ENCODE data around the gene IQSEC2.
A peak's percentile ranks its signal among the peaks of the same experiment; 100 is the strongest.

IQSEC2 gene

DNA sequence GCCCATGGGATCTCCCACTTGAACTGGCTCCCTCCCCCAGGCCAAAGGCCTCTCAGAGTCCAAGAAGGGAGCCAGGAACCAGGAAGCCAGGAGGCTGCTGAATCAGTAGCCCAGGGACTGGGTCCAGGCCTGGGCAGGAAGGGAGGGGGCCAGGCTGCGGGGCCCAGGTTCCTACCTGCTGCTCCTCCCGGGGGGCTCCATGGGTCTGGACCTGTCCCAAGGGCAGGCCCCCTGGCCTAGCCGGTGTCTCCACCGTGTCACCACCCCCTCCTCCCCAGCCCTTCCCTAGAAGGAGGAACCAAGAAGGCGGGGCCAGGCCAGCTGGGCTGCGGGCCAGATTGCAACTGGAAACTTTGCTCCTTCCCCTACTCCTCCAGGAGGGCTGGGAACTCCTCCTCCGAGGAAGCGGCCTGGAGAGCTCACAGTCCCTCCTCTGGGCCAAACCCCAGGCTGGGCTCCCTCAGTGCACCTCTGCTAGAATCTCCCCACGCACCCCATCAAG is at the start of gene IQSEC2:
TSS of gene IQSEC2 (minus strand) at position 264 of the 502 bp plus-strand sequence.
- peak; percentile 61 for DNase-seq (ENCODE audit: low spot score)

DNA sequence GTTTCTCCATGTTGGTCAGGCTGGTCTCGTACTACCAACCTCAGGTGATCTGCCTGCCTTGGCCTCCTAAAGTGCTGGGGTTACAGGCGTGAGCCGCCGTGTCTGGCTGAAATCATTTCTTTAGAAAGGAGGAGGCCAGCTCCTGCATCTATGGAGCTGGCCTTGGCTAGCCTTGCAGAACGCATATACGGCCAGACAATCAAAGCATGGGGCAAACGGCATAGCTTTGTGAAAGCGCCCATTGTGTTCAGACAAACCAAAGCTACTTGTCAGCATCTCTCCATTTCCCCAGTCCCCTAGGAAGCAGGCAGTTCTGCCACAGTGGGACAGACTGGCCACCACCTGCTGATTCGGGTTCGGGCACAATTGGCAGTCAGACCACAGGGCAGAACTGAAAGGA is 48.9 kb upstream of the IQSEC2 start:
- DNase-seq (ENCODE audit: low spot score), result no peak

DNA sequence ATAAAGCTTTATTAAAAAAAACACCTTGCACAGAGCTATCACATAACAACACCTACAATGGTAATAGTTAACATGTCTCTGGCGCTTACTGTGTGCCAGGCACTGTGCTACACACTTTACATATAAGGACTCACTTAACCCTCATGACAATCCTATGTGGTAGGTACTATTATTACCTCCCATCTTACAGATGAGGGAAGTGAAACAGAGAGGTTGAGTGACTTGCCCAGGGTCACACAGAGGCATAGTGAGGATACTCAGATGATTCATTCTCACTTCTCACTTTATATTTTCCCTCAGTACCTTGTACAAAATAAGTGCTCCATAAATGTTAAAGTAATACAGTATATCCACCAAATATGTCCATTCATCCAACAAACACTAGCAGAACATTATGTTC is 43.4 kb upstream of the IQSEC2 start:
- no peak for DNase-seq (ENCODE audit: low spot score)

DNA sequence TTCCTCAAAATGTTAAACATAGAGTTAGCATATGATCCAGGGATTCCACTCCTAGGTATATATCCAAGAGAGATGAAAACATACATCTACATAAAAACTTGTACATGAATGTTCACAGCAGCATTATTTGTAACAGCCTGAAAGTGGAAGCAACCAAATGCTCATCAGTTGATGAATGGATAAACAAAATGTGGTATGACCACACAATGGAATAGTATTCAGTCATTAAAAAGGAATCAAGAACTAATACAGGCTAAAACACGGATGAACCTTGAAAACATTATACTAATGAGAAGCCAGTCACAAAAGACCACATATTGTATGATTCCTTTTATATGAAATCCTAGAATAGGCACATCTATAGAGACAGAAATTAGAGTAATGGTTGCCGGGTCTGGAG is 42.7 kb upstream of the IQSEC2 start:
- DNase-seq (ENCODE audit: low spot score), result no peak

DNA sequence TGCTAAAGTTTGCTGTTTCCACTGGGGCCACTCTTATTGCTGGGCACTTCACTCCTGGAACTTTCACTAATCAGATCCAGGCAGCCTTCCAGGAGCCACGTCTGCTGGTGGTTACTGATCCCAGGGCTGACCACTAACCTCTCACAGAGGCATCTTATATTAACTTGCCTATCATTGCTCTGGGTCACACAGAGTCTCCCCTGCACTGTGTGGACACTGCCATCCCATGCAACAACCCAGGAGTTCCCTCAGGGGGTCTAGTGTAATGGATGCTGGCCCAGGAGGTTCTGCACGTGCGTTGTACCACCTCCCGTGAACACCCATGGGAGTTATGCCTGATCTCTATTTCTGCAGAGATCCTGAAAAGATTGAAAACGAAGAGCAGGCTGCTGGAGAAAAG is 41.8 kb upstream of the IQSEC2 start:
- DNase-seq (ENCODE audit: low spot score), result no peak

DNA sequence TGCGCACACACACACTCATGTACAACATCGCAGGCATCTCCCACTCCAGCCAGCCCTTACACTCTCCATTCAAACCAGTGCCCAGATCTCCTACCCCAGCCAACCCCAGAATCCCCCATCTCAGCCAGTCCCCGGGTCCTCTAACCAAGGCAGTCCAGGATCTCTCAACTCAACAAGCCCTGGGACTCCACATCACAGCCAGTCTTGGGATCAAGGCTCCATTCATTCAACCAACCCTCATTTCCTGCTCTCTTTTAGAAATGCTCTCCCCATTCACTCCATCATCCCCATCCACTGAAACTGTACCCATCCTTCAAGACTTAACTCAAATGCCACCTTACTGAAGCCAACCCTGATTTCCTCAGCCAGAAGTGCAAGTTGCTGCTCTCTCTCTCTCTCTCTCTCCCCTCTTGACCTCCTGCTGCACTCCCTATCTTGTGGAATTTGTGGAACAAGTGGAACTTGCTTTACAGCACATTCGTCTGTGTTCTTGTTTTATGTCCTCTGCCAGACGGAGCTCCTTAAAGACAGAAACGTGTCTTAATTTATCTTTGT is 40.6 kb upstream of the IQSEC2 start:
- DNase-seq (ENCODE audit: low spot score), result no peak

DNA sequence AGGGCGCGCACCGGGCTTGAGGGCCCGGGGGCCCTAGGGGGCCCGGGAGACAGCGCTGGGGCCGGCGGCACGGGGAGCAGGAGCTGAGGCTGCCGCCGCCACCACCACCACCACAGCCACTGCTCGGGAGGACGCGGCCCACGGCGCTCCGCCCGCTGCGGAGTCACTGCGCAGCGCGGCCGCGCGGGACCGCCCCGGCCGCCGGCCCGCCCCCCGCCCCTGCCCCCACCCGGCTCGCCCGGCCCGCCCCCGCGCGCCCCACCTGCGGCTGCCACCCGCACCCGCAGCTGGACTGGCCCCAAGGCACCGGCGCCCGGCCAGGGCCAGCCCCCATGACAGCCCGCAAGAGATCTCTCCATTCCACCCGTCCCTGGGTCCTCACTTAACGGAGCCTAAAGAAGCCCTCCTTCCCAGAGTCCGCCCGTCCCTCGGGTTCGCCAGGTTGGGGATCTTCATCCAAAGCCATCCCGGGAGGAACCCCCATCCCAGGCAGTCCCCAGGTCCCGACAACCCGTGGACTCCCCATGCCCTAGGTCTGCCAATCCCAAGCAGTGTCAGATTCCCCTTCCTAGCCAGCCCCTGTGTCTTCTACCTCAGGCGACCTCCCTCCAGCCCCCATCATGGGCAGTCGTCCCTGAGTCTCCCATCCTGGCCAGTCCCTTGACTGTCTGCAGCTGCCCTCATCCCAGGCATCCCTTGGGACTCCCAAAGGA is 40.0 kb upstream of the IQSEC2 start:
- DNase-seq (ENCODE audit: low spot score), result no peak

DNA sequence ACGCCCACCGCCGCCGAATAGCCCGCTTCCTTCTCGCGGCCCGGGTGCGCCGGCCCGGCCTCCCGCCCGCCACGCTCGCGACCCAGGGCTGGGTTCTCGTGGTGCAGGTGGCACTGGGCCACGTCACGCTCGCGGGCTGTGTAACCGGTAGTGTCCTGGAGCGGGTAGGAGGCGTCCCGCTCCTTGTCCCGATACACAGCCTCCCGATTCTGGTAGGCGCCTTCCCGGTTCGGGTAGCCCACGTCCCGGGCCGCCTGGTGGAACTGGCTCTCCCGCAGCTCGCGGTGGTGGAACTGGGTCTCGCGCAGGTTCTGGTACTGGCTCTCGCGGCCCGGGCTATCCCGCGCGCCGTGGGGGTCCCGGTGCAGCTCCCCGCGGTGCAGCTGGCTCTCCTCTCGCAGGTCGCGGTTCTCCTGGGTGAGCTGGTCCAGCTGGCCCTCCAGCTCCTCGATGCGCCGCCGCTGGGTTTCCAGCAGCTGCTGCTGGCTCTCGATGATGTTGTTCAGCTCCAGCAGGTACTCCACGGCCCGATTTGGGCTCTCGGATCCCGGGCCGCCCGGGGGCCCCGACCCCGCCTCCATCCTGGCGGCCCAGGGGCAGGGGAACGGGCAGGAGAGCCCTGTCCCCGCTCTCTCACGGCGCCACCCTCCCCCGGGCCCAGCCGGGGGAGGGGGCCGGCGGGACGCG is 39.3 kb upstream of the IQSEC2 start:
- DNase-seq (ENCODE audit: low spot score), result no peak

DNA sequence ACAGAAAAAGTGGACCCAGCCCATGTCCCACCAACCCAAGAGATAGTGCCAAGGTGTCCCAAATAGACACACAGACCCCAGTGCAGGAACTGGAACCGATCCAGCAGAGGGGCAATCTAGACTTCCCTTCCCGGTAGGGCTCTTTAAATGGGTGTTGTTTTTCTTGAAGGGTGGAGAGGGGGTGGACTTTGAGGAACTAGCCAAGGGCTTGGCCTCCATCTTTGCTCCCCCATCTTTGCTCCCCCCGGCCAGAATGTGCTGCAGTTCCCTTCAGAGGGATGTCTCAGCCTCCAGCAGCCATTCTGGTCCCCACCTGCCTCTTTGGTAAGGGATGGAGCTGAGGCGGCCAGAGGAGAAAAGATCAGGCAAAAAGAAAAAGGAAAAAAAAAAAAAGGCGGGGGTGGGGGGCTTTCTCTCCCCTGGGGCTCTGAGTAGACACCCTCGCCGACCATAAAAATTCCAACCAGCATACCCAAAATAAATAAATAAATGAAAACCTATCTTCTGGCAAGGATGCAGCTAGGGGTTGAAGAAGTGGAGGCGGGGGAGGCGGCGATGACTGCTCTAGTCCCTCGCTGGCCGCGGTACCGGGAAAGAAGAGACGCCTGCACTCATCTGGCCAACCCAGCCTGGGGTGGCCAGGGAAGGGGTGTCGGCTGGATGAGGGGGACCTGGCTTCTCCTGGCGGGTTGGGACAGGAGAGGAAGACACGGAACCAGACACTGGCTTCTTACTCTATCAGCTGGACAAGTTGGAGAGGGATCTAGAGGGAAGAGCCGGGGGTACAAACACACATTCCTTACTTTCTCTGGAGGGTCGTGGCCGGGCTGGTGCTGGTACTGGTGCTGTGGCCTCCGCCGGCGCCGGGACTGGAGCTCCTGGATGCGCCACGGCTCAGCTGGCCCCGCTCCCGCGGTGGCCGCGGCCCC is 38.5 kb upstream of the IQSEC2 start:
- DNase-seq (ENCODE audit: low spot score), result no peak

DNA sequence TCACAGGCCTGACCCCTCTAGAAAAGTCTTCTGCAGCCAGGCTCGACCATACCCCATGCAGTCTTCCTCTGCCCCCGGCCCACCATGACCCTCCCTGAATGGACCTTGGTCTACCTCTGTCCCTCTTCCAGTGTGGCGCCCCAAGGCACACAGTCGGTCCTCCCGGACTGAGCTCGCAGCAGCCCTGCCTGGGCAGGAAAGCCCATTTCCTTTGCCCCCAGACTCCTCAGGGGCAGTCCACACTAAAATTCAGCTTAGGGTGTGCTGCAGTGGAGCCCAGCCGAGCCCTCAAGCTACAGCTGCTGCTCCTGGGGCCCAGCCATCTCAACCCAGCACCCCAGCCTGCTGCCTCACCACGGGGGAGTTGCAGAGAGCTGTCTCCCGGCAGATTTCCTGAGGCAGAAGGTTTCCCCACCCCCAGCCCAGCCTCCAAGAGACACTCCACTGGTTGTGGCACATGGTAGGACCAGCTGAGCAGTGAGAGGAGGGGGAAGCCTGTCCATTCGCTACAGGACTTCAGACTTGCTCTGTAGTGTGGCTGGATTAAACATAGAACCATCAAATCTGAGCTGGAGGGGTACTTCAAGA is 37.5 kb upstream of the IQSEC2 start:
- DNase-seq (ENCODE audit: low spot score), result no peak

DNA sequence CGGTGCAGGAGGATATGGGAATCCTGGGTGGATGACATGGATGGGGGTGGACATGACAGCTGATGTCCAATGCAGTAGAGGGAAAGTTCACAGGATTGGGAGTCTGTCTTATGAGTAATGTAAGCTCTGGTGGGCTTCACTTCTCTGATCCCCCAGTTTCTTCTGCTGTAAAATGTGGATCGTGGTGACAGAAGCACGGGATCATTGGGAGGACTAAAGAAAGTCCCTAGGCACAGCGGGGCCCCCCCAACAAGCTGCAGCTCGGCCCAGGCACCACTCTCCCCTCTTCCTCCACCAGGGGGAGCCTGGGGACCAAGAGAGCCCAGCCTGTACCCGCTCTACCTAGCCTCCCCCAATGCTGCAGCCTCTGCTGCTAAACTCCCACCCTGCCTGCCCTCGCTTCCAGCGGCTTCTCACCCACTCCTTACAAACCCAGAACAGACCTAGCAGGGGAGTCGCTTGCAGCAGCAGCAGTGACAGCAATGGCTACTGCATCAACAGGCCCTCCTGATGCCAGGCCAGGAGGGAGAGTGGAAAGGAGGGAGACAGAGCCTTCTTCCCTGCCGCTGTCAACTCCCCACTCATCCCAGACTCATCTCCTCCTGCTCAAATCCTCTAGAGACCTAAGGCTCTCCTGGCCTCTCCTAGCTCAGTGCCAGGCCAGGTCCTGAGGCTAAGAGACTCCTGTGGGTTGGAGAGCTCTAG is 36.1 kb upstream of the IQSEC2 start:
- DNase-seq (ENCODE audit: low spot score), result peak; percentile 78

DNA sequence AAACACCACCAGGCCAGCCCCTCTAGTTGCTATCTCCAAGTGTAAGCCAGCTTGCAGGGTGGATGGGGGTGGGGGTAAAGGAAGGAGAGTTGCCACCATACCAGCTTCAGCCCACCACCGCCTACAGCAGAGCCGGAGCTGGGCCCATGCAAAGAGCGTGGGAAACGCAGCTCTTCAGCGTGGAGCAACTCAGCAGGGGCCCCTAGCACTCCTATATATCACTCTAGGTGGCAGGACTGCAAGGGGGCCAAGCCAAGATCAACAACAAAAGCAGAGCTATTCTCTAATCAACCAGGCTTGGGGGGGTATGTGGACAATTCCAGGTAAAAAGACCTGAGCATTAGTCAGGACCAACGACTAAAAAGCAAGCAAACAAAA is 35.5 kb upstream of the IQSEC2 start:
- DNase-seq (ENCODE audit: low spot score), result no peak

DNA sequence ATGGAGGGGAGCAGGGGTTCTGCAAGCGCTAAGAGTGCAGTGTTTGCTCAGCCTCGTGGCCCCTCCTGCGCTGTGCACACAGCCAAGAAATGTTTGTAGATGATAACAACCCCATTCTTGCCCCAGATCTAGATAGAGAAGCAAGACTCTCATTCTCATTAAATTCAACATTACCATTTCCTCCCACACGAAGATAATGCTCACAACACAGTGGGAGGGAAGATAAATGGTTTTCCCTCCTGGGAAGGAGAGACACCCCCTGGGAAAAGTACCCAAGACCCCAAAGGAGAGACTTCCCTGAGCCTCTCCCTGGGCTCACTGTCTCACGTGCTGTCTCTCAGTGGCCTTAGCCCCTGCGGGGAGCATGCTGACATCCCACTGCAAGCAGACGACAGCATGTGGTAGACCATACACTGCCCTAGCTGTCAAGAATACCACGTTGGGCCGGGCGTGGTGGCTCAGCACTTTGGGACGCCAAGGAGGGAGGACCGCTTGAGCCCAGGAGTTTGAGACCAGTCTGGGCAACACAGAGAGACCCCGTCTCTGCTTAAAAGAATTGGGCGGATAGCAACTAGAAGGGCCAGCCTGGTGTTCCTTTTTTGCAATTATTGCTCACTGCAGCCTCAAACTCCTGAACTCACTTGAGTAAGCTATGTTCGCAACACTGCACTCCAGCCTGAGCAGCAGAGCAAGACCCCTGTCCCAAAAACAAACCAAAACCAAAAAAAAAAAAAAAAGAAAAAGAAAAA is 34.9 kb upstream of the IQSEC2 start:
- no peak for DNase-seq (ENCODE audit: low spot score)

DNA sequence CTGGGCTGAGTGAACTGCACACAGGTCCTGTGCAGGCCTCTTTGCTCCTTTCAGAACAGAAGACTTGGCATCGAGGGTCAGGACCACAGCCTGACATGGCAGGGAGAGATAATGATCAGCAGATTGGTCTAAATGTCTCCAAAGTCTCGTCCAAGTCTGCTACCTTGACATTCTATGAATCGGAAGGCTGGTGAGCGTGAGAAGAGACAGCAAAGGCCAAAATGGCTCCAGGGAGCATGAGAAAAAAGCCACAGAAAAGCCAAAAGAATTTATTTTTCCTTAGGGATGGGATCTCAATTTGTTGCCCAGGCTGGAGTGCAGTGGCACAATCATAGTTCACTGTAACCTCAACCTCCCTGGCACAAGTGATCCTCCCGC is 32.3 kb upstream of the IQSEC2 start:
- no peak for DNase-seq (ENCODE audit: low spot score)

DNA sequence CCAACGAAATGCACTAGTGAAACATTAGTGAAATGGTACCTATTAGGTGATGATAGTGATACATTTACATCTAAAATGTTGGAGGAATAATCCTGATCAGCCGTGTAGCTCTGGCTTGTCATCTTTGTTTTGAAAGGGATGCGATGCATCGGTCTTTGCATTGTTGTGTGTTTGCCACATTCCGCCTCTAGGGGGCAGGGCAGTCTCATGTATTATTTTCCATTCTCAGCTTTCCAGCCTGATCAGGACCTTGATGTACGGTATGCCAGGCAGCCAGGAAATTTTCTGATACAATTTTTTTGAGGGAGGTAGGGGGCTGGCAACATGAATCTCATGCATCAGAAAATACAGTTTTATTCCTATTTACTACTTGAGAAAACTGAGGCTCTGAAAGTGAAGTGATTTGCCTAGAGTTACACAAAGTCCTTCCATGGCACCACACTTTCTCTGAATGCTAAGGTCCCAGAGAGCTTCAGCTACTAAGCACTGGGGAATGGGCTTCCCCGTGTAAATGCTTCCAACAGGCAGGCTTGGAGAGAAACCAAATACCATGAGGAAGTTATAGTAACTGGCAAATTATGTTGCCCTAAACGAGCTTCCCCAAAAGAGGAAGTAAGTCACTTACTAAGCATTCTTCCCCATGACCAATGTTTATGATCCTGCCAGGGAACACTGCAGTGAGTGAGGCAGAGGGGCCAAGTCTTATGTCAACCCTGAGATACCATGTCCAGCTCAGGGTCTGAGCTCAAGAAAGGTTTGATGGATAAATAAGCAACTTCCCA is 31.8 kb upstream of the IQSEC2 start:
- peak; percentile 75 for DNase-seq (ENCODE audit: low spot score)

DNA sequence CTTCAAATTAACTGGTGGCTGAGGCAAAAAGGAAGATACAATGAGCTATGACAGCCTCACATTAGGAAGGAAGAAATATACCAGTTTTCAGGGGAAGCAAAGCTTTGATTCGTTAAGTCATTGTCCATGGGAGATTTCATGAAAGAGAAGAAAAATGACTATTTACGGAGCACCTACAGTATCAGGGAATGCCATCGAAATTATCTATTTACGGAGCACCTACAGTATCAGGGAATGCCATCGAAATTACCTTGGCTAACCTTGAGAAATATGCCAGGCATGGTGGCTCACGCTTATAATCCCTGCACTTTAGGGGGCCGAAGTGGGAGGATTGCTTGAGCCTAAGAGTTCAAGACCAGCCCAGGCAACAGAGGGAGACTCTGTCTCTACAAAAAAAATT is 28.5 kb upstream of the IQSEC2 start:
- DNase-seq (ENCODE audit: low spot score), result no peak

DNA sequence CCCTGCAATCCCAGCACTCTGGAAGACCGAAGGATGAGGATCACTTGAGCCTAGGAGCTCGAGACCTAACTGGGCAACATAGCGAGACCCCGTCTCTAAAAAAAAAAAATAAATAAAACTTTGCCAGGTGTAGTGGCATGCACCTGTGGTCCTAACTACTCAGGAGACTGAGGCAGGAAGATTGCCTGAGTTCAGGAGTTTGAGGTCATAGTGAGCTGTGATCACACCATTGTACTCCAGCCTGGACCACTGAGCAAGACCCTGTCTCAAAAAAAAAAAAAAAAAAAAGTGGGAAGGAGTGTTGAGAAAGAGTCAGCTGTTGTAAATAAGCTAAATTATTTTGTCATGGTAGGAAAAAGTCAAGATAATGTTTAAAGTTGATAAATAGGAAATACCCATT is 27.5 kb upstream of the IQSEC2 start:
- no peak for DNase-seq (ENCODE audit: low spot score)

DNA sequence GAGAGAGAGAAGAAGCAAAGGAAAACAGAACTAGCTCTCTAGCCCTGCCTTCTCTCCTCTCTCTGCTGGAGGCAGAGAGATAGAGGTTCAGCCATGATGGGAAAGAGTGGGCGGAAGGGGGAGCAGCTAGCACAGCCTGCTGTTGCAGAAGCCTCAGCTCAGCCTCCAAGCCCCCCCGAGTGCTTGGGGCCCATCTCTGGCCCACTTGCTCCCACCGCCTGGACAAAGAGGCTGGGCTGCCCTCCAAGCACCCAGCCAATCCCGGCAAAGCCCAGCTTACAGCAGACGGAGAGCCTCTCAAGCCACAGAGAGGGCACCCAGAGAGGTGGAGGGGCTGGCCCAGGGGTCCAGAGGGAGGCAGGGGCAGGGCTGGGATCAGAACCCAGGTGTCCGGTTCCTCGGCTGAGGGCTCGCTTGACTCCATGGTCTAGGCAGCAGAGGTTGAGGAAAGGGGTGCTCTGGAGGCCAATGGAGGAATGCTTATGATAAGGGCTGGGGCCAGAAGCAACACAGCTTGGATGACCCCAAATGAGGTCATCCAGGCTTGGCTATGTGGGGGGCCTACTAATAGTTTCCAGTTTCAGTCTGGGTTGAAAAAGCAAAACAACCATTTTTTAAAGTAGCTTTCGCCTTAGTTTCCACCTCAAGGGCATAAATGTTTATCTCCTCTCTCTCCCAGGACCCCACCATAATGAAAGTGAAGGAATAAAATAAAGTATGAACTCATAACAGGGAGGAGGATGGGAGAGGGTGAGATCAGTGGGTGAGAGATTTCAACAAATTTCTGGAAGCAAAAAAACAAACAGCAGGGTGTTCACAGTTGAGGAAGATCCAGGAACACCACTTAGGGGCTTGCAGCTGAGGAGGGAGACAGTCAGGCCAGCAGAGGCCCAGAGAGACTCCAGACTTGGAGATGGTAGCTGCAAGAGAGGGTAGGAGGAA is 24.9 kb upstream of the IQSEC2 start:
- DNase-seq (ENCODE audit: low spot score), result no peak

All from cerebellar cortex (tissue), 1 donor.